HG03378 (cell line): ENCODE measurements around the gene CAMK2D.

ENCODE experiments used
- ATAC-seq: cut with Tn5 transposase; IDR thresholded peaks from one replicate; pipeline ENCODE4 v1.9.1; 2021; ENCODE audit warnings: mild to moderate bottlenecking, moderate library complexity; ENCODE audit not compliant: unreplicated experiment

Gene CAMK2D

GRCh38 chr4:113452868-113453620 is 308.5 kb downstream of the CAMK2D start:
- ATAC-seq = no peak

DNA sequence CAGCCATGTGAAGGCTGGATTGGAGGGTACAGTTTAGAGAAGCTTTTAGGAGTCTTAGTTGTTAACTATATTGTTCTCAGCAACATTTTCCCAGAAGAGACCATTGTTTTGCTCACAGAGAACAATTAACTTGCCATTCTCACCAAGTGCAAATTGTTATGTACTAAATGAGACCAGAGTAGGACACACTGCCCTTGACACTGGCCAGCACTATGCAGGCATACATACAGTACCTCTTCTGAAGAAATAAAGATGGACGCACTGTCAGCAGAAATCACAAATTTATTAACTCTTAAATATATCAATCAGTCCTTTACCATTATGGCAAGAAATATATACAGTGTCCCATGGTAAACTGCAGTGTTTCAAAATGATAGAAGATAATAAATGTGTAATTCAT is 309.4 kb downstream of the CAMK2D start:
- no peak for ATAC-seq

DNA sequence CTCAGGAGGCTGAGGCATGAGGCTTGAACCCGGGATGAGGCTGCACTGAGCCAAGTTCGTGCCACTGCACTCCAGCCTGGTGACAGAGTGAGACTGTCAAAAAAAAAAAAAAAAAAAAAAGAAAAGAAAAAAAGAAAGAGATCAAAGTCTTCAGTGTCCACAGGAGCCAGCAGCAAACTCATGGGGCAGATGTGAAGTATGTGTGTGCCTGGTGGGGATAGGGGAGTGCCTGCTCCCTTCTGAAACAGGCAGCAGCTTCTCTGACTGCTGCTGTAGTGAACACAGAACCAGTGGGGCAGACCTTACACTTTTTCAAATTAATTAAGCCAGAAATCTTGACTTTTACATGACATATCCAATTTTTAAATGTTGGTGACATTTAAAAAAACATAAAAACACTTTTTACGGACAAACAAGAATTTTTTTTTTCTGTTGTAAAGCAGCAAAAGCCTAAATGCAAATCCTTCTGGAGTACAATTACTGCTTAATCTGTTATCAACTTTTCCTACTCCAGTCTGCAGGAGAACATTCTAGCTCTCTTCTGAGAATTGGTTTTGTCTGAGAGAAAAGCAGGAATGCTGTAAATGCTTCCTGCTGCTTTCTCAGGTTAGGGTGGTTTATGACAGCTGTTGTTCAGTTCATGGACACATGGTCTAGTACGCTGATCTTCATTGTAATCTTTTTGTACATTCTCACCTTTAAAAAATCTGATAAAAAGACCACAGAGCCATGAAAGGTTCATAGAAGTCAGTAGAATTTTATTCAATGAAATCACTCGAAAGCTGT is 311.1 kb downstream of the CAMK2D start:
- no peak for ATAC-seq

GRCh38 chr4:113449410-113449974 is 312.0 kb downstream of the CAMK2D start:
- ATAC-seq = no peak

GRCh38 chr4:113447769-113448168 is 313.8 kb downstream of the CAMK2D start:
- peak; percentile 59 for ATAC-seq

DNA sequence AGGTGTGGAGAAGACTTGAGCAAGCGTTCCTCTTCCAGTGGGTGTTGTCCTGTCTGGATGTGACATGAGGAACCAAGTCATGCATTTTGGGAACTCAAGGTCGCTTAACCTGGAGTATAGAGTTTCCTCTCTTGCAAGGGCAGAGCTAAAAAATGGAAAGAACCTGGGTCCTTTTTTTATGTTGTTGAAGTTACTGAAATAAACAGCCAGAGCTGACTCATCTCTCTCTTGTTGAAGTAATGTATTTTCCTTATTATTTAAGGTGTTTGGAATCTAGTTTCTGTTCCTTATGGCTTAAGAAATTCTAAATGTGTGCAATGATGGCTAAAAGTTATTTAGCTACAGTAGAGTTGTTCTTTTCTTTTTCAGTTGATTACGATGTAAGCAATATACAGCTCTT is 314.5 kb downstream of the CAMK2D start:
- no peak for ATAC-seq

DNA sequence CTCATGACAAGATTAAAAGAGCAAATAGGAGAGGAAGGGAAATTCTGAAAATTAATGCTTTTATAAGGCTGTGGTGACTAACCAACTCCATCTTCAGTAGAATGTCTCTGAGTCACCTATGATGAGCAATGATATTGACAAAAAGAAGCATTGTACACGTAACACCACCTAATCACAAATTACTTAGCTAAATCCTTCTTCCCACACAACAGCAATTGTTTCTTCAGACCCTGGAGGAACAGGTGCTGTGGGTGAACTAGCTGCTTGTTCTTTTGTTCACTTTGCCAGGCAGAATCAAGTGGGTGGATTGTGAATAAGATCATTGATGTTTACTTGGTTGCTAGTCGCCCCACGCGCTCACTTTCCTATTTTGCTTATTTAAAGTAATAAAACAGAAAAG is 315.5 kb downstream of the CAMK2D start:
- no peak for ATAC-seq

DNA sequence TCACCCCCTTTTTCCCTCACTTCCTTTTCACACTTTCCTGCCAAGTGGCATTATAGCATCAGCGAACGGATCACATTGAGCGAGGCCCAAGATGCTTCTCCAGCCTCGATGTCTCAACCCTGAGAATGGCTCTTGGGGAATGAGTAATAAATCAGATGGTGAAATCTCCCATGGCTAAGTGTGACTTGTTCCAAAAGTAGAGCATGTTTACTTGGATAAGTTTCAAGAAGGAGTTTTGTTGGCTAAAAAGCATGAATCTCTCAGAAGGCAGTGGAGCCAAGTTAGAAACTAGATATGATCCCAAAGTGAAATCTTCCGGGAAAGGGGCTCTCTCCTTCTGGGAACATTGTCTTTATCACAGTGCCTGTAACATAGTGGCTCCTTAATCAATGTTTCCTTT is 316.3 kb downstream of the CAMK2D start:
- ATAC-seq = no peak

DNA sequence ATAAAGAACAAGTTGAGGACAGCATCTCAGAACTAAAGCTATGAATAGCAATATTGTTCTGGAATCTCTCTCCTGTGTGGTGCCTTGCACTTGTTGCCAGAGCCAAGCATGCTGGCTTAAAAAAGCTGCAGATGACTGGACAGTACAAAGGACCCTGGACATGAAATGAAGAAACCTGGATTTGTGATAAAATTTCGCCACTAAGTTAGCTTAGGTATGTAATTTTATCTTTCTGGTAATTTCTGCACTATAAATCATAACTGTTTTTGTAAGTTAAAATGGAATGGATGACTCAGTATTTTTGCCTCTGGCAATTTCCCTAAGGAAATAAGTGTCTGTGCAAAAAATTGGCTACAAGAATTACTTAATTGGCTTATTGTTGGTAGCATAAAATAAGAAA is 317.2 kb downstream of the CAMK2D start:
- ATAC-seq = no peak

GRCh38 chr4:113442826-113443225 is 318.7 kb downstream of the CAMK2D start:
- ATAC-seq = no peak

DNA sequence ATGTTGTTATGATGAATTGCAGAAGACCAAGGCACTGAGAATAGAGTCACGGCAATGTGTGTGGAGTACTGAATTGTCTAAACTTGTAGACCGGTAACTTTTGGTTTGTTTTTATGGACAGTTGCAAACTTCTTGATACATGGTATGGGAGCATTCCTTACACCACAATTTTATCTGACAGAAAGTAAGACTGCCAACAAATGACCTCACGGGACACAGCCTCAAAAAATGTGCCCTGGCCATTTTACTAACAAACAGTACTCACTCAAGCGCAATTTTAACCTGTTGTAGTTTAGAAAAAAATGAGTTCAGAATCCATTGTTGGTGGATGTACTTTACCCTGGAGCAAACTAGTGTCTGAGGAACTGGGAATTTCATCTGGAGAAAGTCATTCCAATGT is 321.2 kb downstream of the CAMK2D start:
- no peak for ATAC-seq

DNA sequence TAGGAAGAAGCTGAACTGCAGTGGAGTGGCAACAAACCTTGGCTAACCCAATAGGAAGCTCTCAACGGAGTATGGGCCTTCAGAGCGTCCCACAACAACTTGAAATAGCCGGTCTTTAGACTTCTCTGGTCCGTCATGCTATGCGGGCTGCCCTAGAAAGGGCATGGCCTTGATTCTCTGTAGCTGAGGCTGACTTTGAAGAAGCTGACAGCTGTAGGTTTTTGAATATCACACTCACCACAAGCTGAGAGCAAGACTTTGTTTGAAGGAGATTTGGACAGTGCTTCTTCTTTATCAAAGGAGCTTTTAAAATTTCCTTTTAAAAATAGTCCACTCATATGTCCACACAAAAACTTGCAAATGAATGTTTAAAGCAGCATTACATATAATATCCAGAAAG is 322.9 kb downstream of the CAMK2D start:
- no peak for ATAC-seq

GRCh38 chr4:113437129-113437528 is 324.4 kb downstream of the CAMK2D start:
- no peak for ATAC-seq

- ATAC-seq = no peak
These were observed 325.2 kb downstream of the CAMK2D start for GRCh38 chr4:113436360-113436759.

GRCh38 chr4:113435893-113436292 is 325.6 kb downstream of the CAMK2D start:
- no peak for ATAC-seq

DNA sequence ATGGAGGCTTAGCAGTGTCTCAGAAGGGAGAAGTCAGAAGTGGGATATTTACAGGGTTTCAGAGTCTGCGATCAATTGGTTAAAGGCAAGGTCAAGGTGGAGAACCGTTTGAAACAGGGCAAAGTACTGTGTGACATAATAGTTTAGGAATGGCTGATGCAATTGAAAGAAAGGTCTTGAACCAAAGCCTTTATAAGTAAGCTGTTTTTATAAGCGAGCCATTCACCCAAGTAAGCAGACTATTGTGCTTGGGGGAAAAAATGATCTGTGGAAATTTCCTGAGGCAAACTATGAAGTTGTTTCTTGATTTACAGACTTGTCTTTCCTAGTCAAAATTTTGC is 327.3 kb downstream of the CAMK2D start:
- ATAC-seq = no peak

DNA sequence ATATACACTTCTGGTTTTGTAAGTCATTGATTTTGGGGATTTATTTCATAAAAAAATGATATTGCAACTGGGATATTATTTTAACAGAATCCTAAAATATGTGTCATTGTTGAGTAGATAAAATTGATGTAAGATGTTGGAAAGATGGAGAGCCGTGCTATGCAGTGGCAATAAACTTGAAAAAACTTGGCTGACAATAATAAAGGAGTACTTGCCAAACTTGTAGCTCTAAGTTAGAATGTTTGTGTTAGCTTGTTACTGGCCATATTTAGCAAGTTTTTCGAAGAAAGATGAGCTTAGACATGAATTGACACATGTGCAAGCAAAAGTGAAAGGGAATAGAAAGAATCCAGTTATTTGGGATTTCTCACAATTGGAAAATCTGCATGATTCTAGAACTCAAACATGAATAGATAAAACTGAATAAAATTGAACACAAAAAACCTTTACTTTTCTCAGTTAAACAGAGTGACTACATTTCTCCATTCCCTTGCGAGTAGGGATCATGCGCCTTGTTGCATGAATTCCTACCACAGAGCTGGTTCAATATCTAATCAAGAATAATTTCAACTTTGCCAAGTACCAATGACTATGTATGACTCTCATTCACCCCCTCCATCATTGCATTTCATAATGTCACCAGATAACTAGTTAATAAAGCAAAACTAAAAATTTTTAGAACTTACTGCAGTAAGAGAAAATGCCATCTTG is 327.8 kb downstream of the CAMK2D start:
- ATAC-seq = no peak

- no peak for ATAC-seq
These were observed 328.4 kb downstream of the CAMK2D start for GRCh38 chr4:113433116-113433515.

DNA sequence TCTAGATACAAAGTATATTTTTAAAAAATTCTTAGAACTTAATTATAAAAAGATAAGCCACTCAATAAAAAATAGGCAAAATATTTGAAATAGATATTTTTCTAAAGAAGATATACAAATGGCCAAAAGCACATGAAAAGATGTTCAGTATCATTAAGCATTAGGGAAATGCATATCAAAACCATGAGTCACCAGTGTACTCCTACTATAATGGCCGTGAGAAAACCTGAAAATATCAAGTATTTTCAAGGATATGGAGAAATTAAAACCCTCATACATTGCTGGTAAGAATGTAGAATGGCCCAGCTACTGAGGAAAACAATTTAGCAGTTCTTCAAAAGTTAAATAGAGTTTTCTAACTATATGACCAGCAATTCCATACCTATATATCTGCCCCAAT is 337.9 kb downstream of the CAMK2D start:
- ATAC-seq = no peak

DNA sequence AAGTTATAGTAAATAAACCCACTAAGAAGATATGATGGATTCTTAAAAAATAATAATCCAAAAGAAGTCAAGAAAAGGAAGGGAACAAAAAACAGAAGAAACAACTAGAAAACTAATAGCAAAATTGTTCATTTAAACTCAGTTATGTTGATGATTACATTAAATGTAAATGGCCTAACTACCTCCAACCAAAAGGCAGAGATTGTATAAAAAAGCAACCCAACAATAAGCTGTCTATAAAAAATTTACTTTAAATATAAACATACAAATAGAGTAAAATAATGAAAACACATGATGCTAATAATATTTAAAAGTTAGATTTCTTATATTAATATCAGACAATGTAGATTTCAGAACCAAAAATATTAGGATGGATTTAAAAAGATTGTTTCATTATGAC is 340.6 kb downstream of the CAMK2D start:
- no peak for ATAC-seq

DNA sequence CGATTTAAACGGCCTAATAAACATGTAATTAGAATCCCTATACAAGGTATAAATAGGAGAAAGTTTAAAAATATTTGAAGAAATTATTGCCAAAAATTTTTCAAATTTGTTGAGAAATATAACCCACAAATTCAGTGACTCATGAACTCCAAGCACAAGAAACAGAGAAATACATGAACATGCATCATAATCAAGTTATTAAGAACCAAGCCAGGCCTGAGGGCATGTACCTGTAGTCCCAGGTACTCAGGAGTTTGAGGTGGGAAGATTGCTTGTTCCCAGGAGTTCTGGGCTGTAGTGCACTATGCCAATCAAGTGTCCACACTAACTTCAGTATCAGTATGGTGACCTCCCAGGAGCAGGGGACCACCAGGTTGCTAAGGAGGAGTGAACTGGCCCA is 341.9 kb downstream of the CAMK2D start:
- no peak for ATAC-seq

DNA sequence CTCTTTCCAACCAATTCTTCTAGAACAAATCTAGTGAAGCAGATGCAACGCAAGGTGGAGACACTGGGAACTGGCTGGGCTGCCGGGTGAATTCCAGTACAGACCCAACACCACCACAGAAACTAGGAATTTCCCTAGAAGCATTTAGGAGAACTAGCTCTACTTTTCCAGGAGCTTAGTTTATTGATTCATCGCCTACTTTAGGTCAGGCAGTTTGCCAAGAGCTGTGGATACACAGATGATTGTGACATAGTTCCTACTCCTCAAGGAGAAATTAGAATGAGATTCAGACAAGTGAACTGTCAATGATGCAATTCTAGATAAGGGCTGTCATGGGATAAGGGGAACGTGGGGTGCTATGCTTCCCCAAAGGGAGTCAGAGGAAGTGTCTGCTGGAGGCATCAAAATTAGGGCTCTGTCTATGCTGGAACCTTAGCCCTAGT is 350.0 kb downstream of the CAMK2D start:
- ATAC-seq = no peak
